Activated gamma-delta T cell treated with anti-CD3 and anti-CD28 coated beads, Interleukin-2, amount 50 U/mL, for 16 hours (primary cell): Measurements from ENCODE around the gene DNAJC12.
A peak's percentile ranks its signal among the peaks of the same experiment; 100 is the strongest.
"Not testable (repeated sequence)": the region's sequence is repeated elsewhere in the genome, so short reads cannot be mapped to it uniquely, and the experiment has no call there.

Experiments
- DNase-seq: peaks from one replicate; pipeline ENCODE4 v3.0.0-alpha.2; 2020; ENCODE audit warnings: low read depth

The DNAJC12 gene

DNA sequence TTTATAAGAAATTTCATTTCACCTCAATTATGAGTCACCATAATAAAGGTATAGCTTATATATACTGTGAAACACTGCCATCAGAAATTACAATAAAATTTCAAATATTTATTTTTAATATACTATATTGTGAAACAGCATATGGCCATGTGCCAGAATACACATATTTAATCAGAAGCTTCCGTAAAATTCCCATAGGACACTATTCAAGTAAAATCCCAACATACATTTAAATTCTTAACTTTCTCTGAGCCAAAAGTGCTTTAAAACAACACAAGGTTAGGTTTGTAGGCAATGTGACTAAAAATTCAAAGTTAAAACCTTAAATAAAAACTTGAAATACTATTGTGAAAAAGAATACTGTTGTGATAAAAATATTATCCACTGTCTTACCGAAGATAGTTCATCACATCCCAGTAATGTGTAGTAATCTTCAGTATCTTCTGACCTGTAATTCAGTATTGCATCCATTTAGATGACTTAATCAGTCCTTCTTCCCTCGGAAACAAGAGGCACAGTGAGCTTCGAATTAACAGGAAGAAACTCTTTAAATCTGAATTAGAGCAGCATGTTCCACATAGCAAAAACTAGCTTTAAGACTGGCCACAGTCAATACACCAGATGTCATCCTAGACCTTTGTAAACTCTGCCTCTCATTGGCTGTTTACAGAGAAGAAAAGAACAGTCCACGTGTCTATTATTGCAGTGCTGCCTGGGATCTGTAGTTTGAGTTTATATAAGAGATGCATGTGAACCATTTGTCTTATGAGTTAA, at the start of gene DNAJC12:
Gene DNAJC12, minus strand, starts transcription at position 648 of the 774 bp plus-strand sequence. Its CDS starts 177 bp downstream, at position 471.
- DNase-seq = no peak

GRCh38 chr10:67884842-67885670, 47.1 kb upstream of the DNAJC12 start:
- peak; percentile 60 for DNase-seq

- peak; percentile 89 for DNase-seq
Measured at GRCh38 chr10:67884313-67884841, 46.4 kb upstream of the DNAJC12 start, which contains the start of gene SIRT1. TSS of gene SIRT1 (plus strand) at chr10:67884656. CDS start at chr10:67884722, 66 bp downstream.

DNA sequence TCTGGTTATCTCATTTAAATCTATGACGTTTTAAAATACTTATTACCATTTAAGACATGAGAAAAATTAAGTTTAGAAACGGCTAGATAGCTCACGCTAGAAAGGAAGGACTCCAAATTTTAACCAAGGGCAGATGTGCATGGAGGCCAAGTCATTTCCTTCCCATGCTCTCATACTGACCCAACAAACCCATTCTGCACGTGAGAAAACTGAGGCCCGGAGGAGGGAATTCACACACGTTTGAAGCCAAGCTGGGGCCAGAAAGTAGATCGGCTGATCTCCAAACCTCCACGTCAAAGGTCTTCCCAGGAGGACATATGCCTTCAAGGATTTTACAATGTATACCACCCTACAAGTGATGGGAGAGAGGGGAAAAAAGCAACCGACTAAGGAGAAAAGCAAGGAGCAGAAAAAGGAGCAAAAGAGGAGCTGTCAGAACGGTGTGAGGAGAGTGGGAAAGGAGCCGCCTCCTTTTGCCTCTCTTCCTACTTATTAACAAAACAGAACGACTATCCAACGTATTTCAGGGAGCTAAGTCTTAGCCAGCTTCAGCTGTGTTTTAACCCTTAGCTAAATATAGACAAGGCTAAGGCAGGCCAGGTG, 45.8 kb upstream of the DNAJC12 start:
- no peak for DNase-seq

- no peak for DNase-seq
Measured at GRCh38 chr10:67878133-67878532, 40.1 kb upstream of the DNAJC12 start.

- not testable (repeated sequence) for DNase-seq
Measured at GRCh38 chr10:67877421-67877820, 39.4 kb upstream of the DNAJC12 start.

GRCh38 chr10:67875340-67876238, 37.6 kb upstream of the DNAJC12 start:
- DNase-seq = no peak

DNA sequence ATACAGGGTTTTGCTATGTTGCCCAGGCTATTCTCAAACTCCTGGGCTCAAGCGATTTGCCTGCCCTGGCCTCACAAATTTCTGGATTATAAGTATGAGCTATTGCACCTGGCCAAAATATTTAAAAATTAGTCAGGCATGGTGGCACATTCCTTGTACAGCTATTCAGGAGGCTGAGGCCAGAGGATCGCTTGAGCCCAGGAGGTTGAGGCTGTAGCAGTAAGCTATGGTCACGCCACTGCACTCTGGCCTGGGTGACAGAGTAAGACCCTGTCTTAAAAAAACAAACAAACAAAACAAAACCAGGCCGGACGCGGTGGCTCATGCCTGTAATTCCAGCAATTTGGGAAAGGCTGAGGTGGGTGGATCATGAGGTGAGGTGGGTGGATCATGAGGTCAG, 32.0 kb upstream of the DNAJC12 start:
- no peak for DNase-seq

DNA sequence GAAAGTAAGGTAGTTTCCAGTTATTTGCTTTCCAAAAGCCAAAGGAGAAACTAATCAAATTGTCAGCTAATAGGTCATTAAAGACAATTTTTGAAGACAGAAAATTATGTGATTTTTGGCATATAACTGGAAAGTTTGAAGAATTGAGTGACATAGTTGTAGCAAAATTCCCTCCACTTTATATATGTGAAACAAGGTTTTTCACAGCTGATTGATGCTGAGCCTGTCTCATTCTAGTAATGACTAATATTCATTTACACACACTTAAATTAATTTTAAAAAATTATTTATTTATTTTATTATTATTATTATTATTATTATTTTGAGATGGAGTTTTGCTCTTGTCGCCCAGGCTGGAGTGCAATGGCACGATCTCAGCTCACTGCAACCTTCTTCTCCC, 30.1 kb upstream of the DNAJC12 start:
- DNase-seq = no peak

- no peak for DNase-seq
Measured at GRCh38 chr10:67864607-67865371, 26.8 kb upstream of the DNAJC12 start.

- no peak for DNase-seq
Measured at GRCh38 chr10:67863094-67863493, 25.1 kb upstream of the DNAJC12 start.

- no peak for DNase-seq
Measured at GRCh38 chr10:67861750-67862432, 23.9 kb upstream of the DNAJC12 start.

DNA sequence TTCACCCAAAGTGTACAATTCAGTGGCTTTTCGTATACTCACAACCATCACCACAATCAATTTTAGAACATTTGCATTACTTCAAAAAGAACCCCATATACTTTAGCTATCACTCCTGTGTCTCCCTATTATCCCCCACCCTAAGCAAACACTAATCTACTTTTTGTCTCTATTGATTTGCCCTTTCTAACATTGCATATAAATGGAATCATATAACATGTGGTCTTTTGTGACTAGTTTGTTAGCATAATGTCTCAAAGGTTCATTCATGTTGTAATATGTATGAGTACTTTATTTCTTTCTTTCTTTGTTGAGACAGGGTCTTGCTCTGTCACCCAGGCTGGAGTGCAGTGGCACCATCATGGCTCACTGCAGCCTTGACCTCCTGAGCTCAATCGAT, 21.0 kb upstream of the DNAJC12 start:
- no peak for DNase-seq

DNA sequence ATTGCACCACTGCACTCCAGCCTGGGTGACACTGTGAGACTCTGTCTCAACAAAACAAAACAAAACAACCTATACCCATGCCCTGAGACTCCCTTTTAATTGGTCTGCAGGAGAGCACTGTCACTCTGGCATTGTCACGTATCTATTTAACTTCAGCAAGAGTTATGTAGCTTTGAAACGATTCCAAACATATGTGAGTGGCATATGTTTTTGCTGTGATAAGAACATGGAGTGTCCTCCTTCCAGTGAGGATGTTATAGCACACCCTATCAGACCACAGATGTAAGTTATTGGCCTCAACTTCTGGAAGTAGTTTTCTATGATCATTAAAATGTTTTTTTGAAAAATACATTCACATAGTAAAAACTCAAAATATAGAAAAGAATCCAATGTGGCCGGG, 15.5 kb upstream of the DNAJC12 start:
- no peak for DNase-seq

GRCh38 chr10:67852761-67853160, 14.8 kb upstream of the DNAJC12 start:
- DNase-seq = no peak

- no peak for DNase-seq
Measured at GRCh38 chr10:67851186-67851585, 13.2 kb upstream of the DNAJC12 start.

DNA sequence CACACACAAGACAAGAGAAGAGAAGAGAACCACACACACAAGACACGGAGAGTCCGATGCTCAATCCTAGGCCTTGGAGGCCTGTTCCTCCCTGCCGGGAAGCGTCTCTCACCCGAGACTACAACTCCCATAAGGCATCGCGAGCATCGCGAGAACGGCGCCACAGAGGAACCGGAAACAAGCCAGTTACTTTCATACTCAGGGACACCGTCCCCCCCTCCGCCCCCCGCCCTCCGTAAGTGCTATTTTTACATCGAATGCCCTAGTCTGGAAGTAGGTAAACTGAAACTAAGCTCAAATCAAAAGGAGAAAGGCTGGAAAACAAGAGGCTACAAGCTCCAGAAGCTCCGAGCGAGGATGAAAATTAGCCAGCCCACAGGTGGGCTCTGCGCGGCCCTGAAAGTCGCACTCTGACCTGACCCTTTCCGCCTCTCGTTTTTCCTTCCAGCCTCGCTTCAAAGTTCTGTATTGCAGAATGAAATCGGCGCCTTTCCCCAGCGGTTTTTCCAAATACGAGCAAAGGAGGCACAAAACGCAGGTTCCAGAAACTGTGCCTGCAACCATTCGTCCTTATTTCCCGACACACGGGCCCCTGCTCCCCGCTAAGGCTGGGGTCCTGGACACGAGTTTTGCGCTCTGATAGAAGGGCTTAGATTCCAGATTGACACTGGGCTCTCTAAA, 11.5 kb upstream of the DNAJC12 start:
- DNase-seq = peak; percentile 90

GRCh38 chr10:67843284-67843683, 5.3 kb upstream of the DNAJC12 start:
- DNase-seq = no peak

DNA sequence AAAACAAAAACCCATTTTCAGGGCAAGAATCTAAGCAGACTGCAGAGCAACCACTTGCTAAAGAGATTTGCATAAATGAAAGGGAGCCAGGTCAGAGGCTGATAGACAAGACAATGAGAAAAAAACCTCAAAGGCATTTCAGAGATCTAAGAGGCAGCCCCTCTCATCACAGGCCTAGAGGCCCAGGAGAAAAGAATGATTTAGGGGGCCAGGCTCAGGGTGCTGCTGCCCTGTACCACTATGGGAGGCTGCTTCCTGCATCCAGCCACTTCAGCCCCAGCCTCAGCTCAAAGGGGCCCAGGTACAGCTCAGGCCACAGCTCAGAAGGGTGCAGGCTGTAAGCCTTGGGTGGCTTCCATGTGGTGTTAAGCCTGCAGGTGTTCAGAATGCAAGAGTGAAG, 3.7 kb upstream of the DNAJC12 start:
- DNase-seq = no peak
